HCT116 (cell line): Measurements from ENCODE around the gene CELSR3. TPM values are rescaled to one million over a fixed set of nuclear protein-coding genes. Genes with fewer than 3 reads are reported as not detected.

Source experiments
- ATAC-seq: fragments of 200-7000 bp; cut with Tn5 transposase; 2 replicates; pipeline ENCODE4 v1.9.1; 2020; ENCODE audit warnings: mild to moderate bottlenecking, moderate library complexity
- BruUV-seq: library from RNA; stranded (reverse); fragments of 400-500 nt; replicated peaks from 2 replicates; lab custom pipeline; 2021; lab: Mats Ljungman, UMichigan
- CTCF ChIA-PET: fragments of 300-600 bp; sonication (Branson Sonifier 250); formaldehyde crosslinking; loops from one replicate; lab custom pipeline; 2021; ENCODE audit warnings: antibody characterized with exemption; lab: Charles Lee
- POLR2A ChIA-PET: fragments of 300-600, 350-600 bp; sonication (Branson Sonifier 250); formaldehyde crosslinking; loops from one replicate; lab custom pipeline; 2021; ENCODE audit warnings: antibody characterized with exemption; lab: Charles Lee
- RAD21 ChIA-PET, 2 experiments: fragments of 300-600 bp; sonication (Branson Sonifier 250); formaldehyde crosslinking; loops; one replicate each; lab custom pipeline; 2023; ENCODE audit warnings: low total read pairs in 2 of 2; ENCODE audit not compliant: uncharacterized antibody in 2 of 2, unreplicated experiment in 2 of 2, low non-redundant PET in 1 of 2; lab: Charles Lee
- DNase-seq: peaks from one replicate; pipeline ENCODE4 v3.0.0-alpha.2; 2010; ENCODE audit warnings: low read depth, low spot score
- H2AFZ ChIP-seq: fragments of 200-600 bp; shearing (Covaris generic), sonication (generic); 2 replicates; pipeline ENCODE4 v1.6.1; 2017; ENCODE audit warnings: low read depth, mixed run types, mixed read lengths, antibody characterized with exemption, low read length; ENCODE audit not compliant: poor library complexity, severe bottlenecking
- H3K27ac ChIP-seq: 2 replicates; pipeline ENCODE4 v1.5.1; 2012; ENCODE audit warnings: low read depth, low read length
- H3K27me3 ChIP-seq: fragments of 200-600 bp; sonication (generic); 2 replicates; pipeline ENCODE4 v1.6.1; 2016; ENCODE audit warnings: mixed run types, low read length, mixed read lengths; ENCODE audit not compliant: insufficient read depth
- H3K36me3 ChIP-seq, 2 experiments: fragments of 200-500 bp in 1 of 2; fragments of 200-600 bp in 1 of 2; sonication (Bioruptor generic) in 1 of 2; sonication (generic) in 1 of 2; 2 replicates each; pipeline versions ENCODE4 v1.5.1 to v1.6.1; 2014 to 2016; ENCODE audit warnings: low read length in 2 of 2, inconsistent platforms in 1 of 2, mixed read lengths in 1 of 2, mixed run types in 1 of 2; ENCODE audit not compliant: insufficient read depth in 2 of 2, control insufficient read depth in 1 of 2
- H3K4me1 ChIP-seq, 2 experiments: fragments of 200-600 bp in 1 of 2; sonication (generic) in 1 of 2; 2 replicates each; pipeline versions ENCODE4 v1.5.1 to v1.6.1; 2012 to 2017; ENCODE audit warnings: low read length in 2 of 2, inconsistent platforms in 1 of 2, mild to moderate bottlenecking in 1 of 2, mixed read lengths in 1 of 2, mixed run types in 1 of 2, moderate library complexity in 1 of 2; ENCODE audit not compliant: insufficient read depth in 2 of 2, control insufficient read depth in 1 of 2
- H3K4me2 ChIP-seq: fragments of 200-600 bp; sonication (generic); 2 replicates; pipeline ENCODE4 v1.6.1; 2017; ENCODE audit warnings: mixed run types, low read length, mixed read lengths
- H3K4me3 ChIP-seq, 2 experiments: fragments of 200-600 bp in 1 of 2; sonication (generic) in 1 of 2; replicated peaks in 1 of 2; 2 replicates each; pipeline ENCODE4 v1.5.1; 2011 to 2016; ENCODE audit warnings: low read length in 2 of 2, control low read depth in 1 of 2, low read depth in 1 of 2, mild to moderate bottlenecking in 1 of 2, mixed read lengths in 1 of 2, mixed run types in 1 of 2
- H3K79me2 ChIP-seq: fragments of 200-600 bp; sonication (generic); 2 replicates; pipeline ENCODE4 v1.6.1; 2017; ENCODE audit warnings: mild to moderate bottlenecking, mixed run types, low read length, moderate library complexity, mixed read lengths; ENCODE audit not compliant: insufficient read depth
- H3K9ac ChIP-seq: fragments of 200-600 bp; sonication (generic); 2 replicates; pipeline ENCODE4 v1.6.1; 2016; ENCODE audit warnings: low read length, mixed read lengths
- H3K9me2 ChIP-seq: fragments of 200-600 bp; sonication (generic), shearing (Covaris generic); 2 replicates; pipeline ENCODE4 v1.6.1; 2017; ENCODE audit warnings: mixed run types, mild to moderate bottlenecking, moderate library complexity; ENCODE audit not compliant: insufficient read depth
- H3K9me3 ChIP-seq, 2 experiments: fragments of 200-500 bp in 1 of 2; fragments of 200-600 bp in 1 of 2; sonication (Bioruptor generic) in 1 of 2; sonication (generic) in 1 of 2; 2 replicates each; pipeline ENCODE4 v1.6.1; 2014 to 2017; ENCODE audit warnings: low read length in 2 of 2, mixed read lengths in 2 of 2, inconsistent platforms in 1 of 2, low read depth in 1 of 2, mild to moderate bottlenecking in 1 of 2, mixed run types in 1 of 2, moderate library complexity in 1 of 2; ENCODE audit not compliant: control insufficient read depth in 1 of 2, insufficient read depth in 1 of 2
- H4K20me1 ChIP-seq: fragments of 200-600 bp; sonication (generic), shearing (Covaris generic); 2 replicates; pipeline ENCODE4 v1.6.1; 2017; ENCODE audit warnings: mixed run types, mild to moderate bottlenecking, moderate library complexity; ENCODE audit not compliant: insufficient read depth
- CBX3 ChIP-seq: IDR thresholded peaks from 2 replicates; pipeline ENCODE4 v1.6.1; 2012; ENCODE audit warnings: low read depth
- EGR1 ChIP-seq: IDR thresholded peaks from 2 replicates; pipeline ENCODE4 v1.6.1; 2012; ENCODE audit warnings: low read depth
- ELF1 ChIP-seq: IDR thresholded peaks from 2 replicates; pipeline ENCODE4 v1.6.1; 2012; ENCODE audit warnings: low read depth, borderline replicate concordance
- EZH2 ChIP-seq: fragments of 200-600 bp; sonication (generic); IDR thresholded peaks from 2 replicates; pipeline ENCODE4 v1.6.1; 2017; ENCODE audit warnings: antibody characterized with exemption, mixed run types
- EZH2phosphoT487 ChIP-seq: fragments of 200-600 bp; IDR thresholded peaks from 2 replicates; pipeline ENCODE4 v1.6.1; 2018; ENCODE audit warnings: antibody characterized with exemption, borderline replicate concordance
- FOSL1 ChIP-seq: IDR thresholded peaks from 2 replicates; pipeline ENCODE4 v1.6.1; 2012; ENCODE audit warnings: low read depth
- POLR2A ChIP-seq: IDR thresholded peaks from 2 replicates; pipeline ENCODE4 v1.7.0; 2011; ENCODE audit warnings: borderline replicate concordance; ENCODE audit not compliant: insufficient read depth, insufficient read length; ENCODE audit errors: extremely low read depth
- POLR2AphosphoS5 ChIP-seq: IDR thresholded peaks from 2 replicates; pipeline ENCODE4 v1.6.1; 2011; ENCODE audit warnings: mild to moderate bottlenecking, low read depth, low read length, moderate library complexity
- RAD21 ChIP-seq: IDR thresholded peaks from 2 replicates; pipeline ENCODE4 v1.6.1; 2012; ENCODE audit warnings: low read depth, mild to moderate bottlenecking
- SP1 ChIP-seq: IDR thresholded peaks from 2 replicates; pipeline ENCODE4 v1.6.1; 2012; ENCODE audit warnings: low read depth
- SRF ChIP-seq: IDR thresholded peaks from 2 replicates; pipeline ENCODE4 v1.6.1; 2012; ENCODE audit warnings: low read depth
- YY1 ChIP-seq: IDR thresholded peaks from 2 replicates; pipeline ENCODE4 v1.6.1; 2011; ENCODE audit warnings: low read length, low read depth, moderate library complexity, mild to moderate bottlenecking; ENCODE audit not compliant: insufficient replicate concordance; ENCODE audit errors: extremely low read depth
- ZFX ChIP-seq: fragments of 450-650 bp; IDR thresholded peaks from 2 replicates; pipeline ENCODE4 v1.6.1; 2017
- ZNF274 ChIP-seq: fragments of 200-500 bp; sonication (Bioruptor generic); IDR thresholded peaks from 2 replicates; pipeline ENCODE4 v1.6.1; 2014; ENCODE audit warnings: mild to moderate bottlenecking, low read depth, low read length, inconsistent platforms
- intact Hi-C: fragments of 100-400 bp; cut with micrococcal nuclease; formaldehyde crosslinking; loops from 2 replicates; pipeline ENCODE4 v1.10.0; 2022
- total RNA-seq: library from RNA; stranded (reverse); gene quantifications from one replicate; pipeline ENCODE4 v1.2.1, GENCODE V29; 2021; ENCODE audit not compliant: unreplicated experiment
- TF ChIP-seq, protein P1 (sequence below): IDR thresholded peaks from 2 replicates; pipeline ENCODE4 v1.6.1; 2012; ENCODE audit warnings: low read depth
- TF ChIP-seq, protein P2 (sequence below), 3 experiments: fragments of 200-600 bp in 1 of 3; sonication (generic) in 1 of 3; IDR thresholded peaks in 2 of 3; conservative IDR thresholded peaks in 1 of 3; 2 replicates each; pipeline ENCODE4 v1.5.1; 2012 to 2017; ENCODE audit warnings: low read depth in 2 of 3, low read length in 2 of 3, antibody characterized with exemption in 1 of 3, borderline replicate concordance in 1 of 3, control low read depth in 1 of 3, mild to moderate bottlenecking in 1 of 3, mixed read lengths in 1 of 3, mixed run types in 1 of 3, moderate library complexity in 1 of 3; ENCODE audit not compliant: insufficient read depth in 1 of 3
- TF ChIP-seq, protein P3 (sequence below): IDR thresholded peaks from 2 replicates; pipeline ENCODE4 v1.6.1; 2011; ENCODE audit warnings: mild to moderate bottlenecking, low read length, moderate library complexity; ENCODE audit not compliant: insufficient replicate concordance; ENCODE audit errors: extremely low read depth

Gene CELSR3
- total RNA-seq, 1 experiment from 2014 or later, result 7.8 TPM

DNA sequence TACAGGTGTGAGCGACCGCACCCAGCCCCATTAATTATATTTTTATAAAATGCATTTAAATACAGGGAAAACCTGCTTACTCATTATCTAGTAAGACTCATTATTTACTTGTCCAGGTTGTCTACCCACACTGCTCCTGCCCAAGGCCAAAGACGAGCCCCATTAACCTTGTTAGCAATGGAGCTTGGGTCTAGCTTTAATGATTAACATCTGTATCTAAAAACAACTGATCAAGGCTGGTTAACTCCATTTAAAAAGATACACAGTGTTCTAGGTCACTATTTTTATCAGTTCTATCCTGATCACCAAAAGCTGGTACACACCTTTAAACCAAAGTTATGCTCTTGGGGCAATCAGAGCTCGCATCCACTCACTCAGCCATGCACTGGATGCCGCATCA is 33.5 kb upstream of the CELSR3 start:
- CTCF ChIA-PET, result interaction anchor here (1.4 kb wide), 1 partner anchor 10 kb away, joined by 8 read pairs; the partner anchor contains the start of gene NCKIPSD
- no peak for ATAC-seq
- H3K9ac ChIP-seq, result 0 out of 2 replicates have a peak overlapping the region, but pooled peaks have one; percentile 1
- no TSS peak for BruUV-seq
- intact Hi-C loops, result no loop called here
- peak overlapping the region; percentile 3; the same call in 1 of the 2 replicates for H3K4me2 ChIP-seq
- POLR2A ChIA-PET, result no interaction called here
- TF ChIP-seq, protein P1, sequence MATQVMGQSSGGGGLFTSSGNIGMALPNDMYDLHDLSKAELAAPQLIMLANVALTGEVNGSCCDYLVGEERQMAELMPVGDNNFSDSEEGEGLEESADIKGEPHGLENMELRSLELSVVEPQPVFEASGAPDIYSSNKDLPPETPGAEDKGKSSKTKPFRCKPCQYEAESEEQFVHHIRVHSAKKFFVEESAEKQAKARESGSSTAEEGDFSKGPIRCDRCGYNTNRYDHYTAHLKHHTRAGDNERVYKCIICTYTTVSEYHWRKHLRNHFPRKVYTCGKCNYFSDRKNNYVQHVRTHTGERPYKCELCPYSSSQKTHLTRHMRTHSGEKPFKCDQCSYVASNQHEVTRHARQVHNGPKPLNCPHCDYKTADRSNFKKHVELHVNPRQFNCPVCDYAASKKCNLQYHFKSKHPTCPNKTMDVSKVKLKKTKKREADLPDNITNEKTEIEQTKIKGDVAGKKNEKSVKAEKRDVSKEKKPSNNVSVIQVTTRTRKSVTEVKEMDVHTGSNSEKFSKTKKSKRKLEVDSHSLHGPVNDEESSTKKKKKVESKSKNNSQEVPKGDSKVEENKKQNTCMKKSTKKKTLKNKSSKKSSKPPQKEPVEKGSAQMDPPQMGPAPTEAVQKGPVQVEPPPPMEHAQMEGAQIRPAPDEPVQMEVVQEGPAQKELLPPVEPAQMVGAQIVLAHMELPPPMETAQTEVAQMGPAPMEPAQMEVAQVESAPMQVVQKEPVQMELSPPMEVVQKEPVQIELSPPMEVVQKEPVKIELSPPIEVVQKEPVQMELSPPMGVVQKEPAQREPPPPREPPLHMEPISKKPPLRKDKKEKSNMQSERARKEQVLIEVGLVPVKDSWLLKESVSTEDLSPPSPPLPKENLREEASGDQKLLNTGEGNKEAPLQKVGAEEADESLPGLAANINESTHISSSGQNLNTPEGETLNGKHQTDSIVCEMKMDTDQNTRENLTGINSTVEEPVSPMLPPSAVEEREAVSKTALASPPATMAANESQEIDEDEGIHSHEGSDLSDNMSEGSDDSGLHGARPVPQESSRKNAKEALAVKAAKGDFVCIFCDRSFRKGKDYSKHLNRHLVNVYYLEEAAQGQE, result no peak
- TF ChIP-seq POLR2AphosphoS5, result no peak
- TF ChIP-seq EGR1, result no peak
- no peak for TF ChIP-seq POLR2A
- TF ChIP-seq EZH2, result no peak
- TF ChIP-seq SP1, result no peak
- TF ChIP-seq ZFX, result no peak
- no peak for TF ChIP-seq EZH2phosphoT487
- no peak for TF ChIP-seq ELF1
- no peak for TF ChIP-seq SRF
- TF ChIP-seq RAD21, result no peak
- no peak for TF ChIP-seq FOSL1
- TF ChIP-seq, protein P2, sequence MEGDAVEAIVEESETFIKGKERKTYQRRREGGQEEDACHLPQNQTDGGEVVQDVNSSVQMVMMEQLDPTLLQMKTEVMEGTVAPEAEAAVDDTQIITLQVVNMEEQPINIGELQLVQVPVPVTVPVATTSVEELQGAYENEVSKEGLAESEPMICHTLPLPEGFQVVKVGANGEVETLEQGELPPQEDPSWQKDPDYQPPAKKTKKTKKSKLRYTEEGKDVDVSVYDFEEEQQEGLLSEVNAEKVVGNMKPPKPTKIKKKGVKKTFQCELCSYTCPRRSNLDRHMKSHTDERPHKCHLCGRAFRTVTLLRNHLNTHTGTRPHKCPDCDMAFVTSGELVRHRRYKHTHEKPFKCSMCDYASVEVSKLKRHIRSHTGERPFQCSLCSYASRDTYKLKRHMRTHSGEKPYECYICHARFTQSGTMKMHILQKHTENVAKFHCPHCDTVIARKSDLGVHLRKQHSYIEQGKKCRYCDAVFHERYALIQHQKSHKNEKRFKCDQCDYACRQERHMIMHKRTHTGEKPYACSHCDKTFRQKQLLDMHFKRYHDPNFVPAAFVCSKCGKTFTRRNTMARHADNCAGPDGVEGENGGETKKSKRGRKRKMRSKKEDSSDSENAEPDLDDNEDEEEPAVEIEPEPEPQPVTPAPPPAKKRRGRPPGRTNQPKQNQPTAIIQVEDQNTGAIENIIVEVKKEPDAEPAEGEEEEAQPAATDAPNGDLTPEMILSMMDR (IDR thresholded peaks at IDR 0.05 in 2 of 3, conservative IDR thresholded peaks at IDR 0.05 in 1 of 3; ENCODE audit: borderline replicate concordance in 1 of 3, insufficient read depth in 1 of 3, low read depth in 2 of 3, low read length in 2 of 3), result no peak
- no peak for TF ChIP-seq ZNF274
- no peak for TF ChIP-seq CBX3
- no peak for TF ChIP-seq YY1
- TF ChIP-seq, protein P3, sequence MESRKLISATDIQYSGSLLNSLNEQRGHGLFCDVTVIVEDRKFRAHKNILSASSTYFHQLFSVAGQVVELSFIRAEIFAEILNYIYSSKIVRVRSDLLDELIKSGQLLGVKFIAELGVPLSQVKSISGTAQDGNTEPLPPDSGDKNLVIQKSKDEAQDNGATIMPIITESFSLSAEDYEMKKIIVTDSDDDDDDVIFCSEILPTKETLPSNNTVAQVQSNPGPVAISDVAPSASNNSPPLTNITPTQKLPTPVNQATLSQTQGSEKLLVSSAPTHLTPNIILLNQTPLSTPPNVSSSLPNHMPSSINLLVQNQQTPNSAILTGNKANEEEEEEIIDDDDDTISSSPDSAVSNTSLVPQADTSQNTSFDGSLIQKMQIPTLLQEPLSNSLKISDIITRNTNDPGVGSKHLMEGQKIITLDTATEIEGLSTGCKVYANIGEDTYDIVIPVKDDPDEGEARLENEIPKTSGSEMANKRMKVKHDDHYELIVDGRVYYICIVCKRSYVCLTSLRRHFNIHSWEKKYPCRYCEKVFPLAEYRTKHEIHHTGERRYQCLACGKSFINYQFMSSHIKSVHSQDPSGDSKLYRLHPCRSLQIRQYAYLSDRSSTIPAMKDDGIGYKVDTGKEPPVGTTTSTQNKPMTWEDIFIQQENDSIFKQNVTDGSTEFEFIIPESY, result no peak
- TF ChIP-seq, all 23 proteins: peak for 0
- H3K9me2 ChIP-seq, result no peaks in the 10 kb centered on the region
- H4K20me1 ChIP-seq, result peaks cover 24% of the 10 kb centered on the region; the same call in 1 of the 2 replicates
- H3K9me3 ChIP-seq, result no peaks in the 10 kb centered on the region
- H3K4me1 ChIP-seq, result peaks cover 26 to 38% of the 10 kb centered on the region in 2 experiments
- no peak overlapping the region for H3K27ac ChIP-seq
- H3K36me3 ChIP-seq, result peaks cover 48 to 53% of the 10 kb centered on the region in 2 experiments
- no peaks in the 10 kb centered on the region for H3K27me3 ChIP-seq
- peaks cover 95% of the 10 kb centered on the region for H3K79me2 ChIP-seq
- no peak for DNase-seq
- RAD21 ChIA-PET, result no interaction called here
- H2AFZ ChIP-seq, result no peak overlapping the region
- no peak overlapping the region for H3K4me3 ChIP-seq
